GM19467 (cell line): ENCODE data around the gene KRTAP15-1.

Experiments
- ATAC-seq: cut with Tn5 transposase; IDR thresholded peaks from one replicate; pipeline ENCODE4 v1.9.1; 2021; ENCODE audit warnings: mild to moderate bottlenecking, moderate library complexity; ENCODE audit not compliant: unreplicated experiment

The KRTAP15-1 gene

GRCh38 chr21:30486180-30486579 lies 46.1 kb downstream of the KRTAP15-1 start:
- no peak for ATAC-seq

- no peak for ATAC-seq
These were observed 47.3 kb downstream of the KRTAP15-1 start, which contains the start of gene KRTAP19-2 for GRCh38 chr21:30487336-30487735. Gene KRTAP19-2, minus strand, starts transcription at chr21:30487436. Its CDS starts 88 bp downstream, at chr21:30487348.
